Fibroblast of skin of left quadriceps (primary cell): Measurements from ENCODE around the gene CASK.

ENCODE experiments used
- DNase-seq, 2 experiments: peaks; one replicate each; pipeline ENCODE4 v3.0.0-alpha.2; 2013; ENCODE audit warnings: low read depth in 2 of 2

The CASK gene

GRCh38 chrX:41471786-41472185 is 451.6 kb downstream of the CASK start:
- no peak for DNase-seq

- no peak for DNase-seq
Measured at GRCh38 chrX:41470706-41471105, 452.6 kb downstream of the CASK start.

GRCh38 chrX:41468647-41469323 is 454.6 kb downstream of the CASK start:
- no peak for DNase-seq
